H9 (cell line): ENCODE measurements around the gene PTER. TPM values are rescaled to one million over a fixed set of nuclear protein-coding genes. Genes with fewer than 3 reads are reported as not detected.
A peak's percentile ranks its signal among the peaks of the same experiment; 100 is the strongest.

Experiments
- DNase-seq: peaks from one replicate; pipeline ENCODE4 v3.0.0-alpha.2; 2017
- H2AFZ ChIP-seq: one replicate; pipeline ENCODE4 v1.6.1; 2013; ENCODE audit warnings: mild to moderate bottlenecking, low read length, control low read depth, moderate library complexity
- H2AK5ac ChIP-seq: 2 replicates; pipeline ENCODE4 v1.6.1; 2013; ENCODE audit warnings: low read length, control low read depth, mixed read lengths; ENCODE audit not compliant: insufficient read length
- H2BK120ac ChIP-seq: one replicate; pipeline ENCODE4 v1.6.1; 2013; ENCODE audit warnings: low read depth, mild to moderate bottlenecking, low read length, control low read depth, inconsistent platforms; ENCODE audit not compliant: poor library complexity, severe bottlenecking
- H2BK12ac ChIP-seq: 2 replicates; pipeline ENCODE4 v1.6.1; 2013; ENCODE audit warnings: low read length, control low read depth, mixed read lengths, low read depth; ENCODE audit not compliant: insufficient read length
- H2BK15ac ChIP-seq: 2 replicates; pipeline ENCODE4 v1.6.1; 2013; ENCODE audit warnings: low read depth, low read length, control low read depth
- H2BK20ac ChIP-seq: one replicate; pipeline ENCODE4 v1.6.1; 2013; ENCODE audit warnings: low read depth, mild to moderate bottlenecking, low read length, control low read depth, inconsistent platforms; ENCODE audit not compliant: poor library complexity, severe bottlenecking
- H2BK5ac ChIP-seq: 2 replicates; pipeline ENCODE4 v1.6.1; 2013; ENCODE audit warnings: low read length, control low read depth, mixed read lengths; ENCODE audit not compliant: insufficient read length
- H3K14ac ChIP-seq: 2 replicates; pipeline ENCODE4 v1.6.1; 2013; ENCODE audit warnings: low read length, control low read depth; ENCODE audit not compliant: insufficient read depth
- H3K18ac ChIP-seq: 2 replicates; pipeline ENCODE4 v1.6.1; 2013; ENCODE audit warnings: low read depth, mild to moderate bottlenecking, mixed read lengths, low read length, control low read depth; ENCODE audit not compliant: insufficient read length
- H3K23ac ChIP-seq: 2 replicates; pipeline ENCODE4 v1.6.1; 2013; ENCODE audit warnings: low read length, control low read depth, mixed read lengths, low read depth; ENCODE audit not compliant: insufficient read length
- H3K23me2 ChIP-seq: 2 replicates; pipeline ENCODE4 v1.6.1; 2013; ENCODE audit warnings: low read depth, mild to moderate bottlenecking, mixed read lengths, low read length, control low read depth; ENCODE audit not compliant: insufficient read length, poor library complexity, severe bottlenecking
- H3K27ac ChIP-seq: 2 replicates; pipeline ENCODE4 v1.5.1; 2013; ENCODE audit warnings: low read length, control low read depth, mixed read lengths, low read depth; ENCODE audit not compliant: insufficient read length
- H3K27me3 ChIP-seq: 2 replicates; pipeline ENCODE4 v1.6.1; 2013; ENCODE audit warnings: low read length, control low read depth, inconsistent platforms; ENCODE audit not compliant: insufficient read depth
- H3K4ac ChIP-seq: 2 replicates; pipeline ENCODE4 v1.6.1; 2013; ENCODE audit warnings: low read depth, mild to moderate bottlenecking, control low read depth, inconsistent platforms, low read length, moderate library complexity
- H3K4me1 ChIP-seq: 2 replicates; pipeline ENCODE4 v1.6.1; 2013; ENCODE audit warnings: low read length, control low read depth, inconsistent platforms; ENCODE audit not compliant: insufficient read depth
- H3K4me2 ChIP-seq: 2 replicates; pipeline ENCODE4 v1.6.1; 2013; ENCODE audit warnings: low read length, control low read depth, mixed read lengths; ENCODE audit not compliant: insufficient read length, insufficient read depth
- H3K56ac ChIP-seq: 2 replicates; pipeline ENCODE4 v1.6.1; 2013; ENCODE audit warnings: low read depth, mild to moderate bottlenecking, mixed read lengths, low read length, control low read depth; ENCODE audit not compliant: insufficient read length
- H3K79me1 ChIP-seq: 2 replicates; pipeline ENCODE4 v1.6.1; 2013; ENCODE audit warnings: low read depth, mild to moderate bottlenecking, moderate library complexity, low read length, control low read depth, inconsistent platforms; ENCODE audit not compliant: insufficient read depth, poor library complexity, severe bottlenecking
- H3K79me2 ChIP-seq: 2 replicates; pipeline ENCODE4 v1.6.1; 2013; ENCODE audit warnings: low read length, control low read depth, inconsistent platforms; ENCODE audit not compliant: insufficient read depth
- H3K9ac ChIP-seq: 2 replicates; pipeline ENCODE4 v1.6.1; 2013; ENCODE audit warnings: low read length, control low read depth, mixed read lengths; ENCODE audit not compliant: insufficient read length; ENCODE audit errors: extremely low read depth
- H3K9me3 ChIP-seq: one replicate; pipeline ENCODE4 v1.6.1; 2013; ENCODE audit warnings: low read depth, low read length, inconsistent platforms; ENCODE audit not compliant: control insufficient read depth
- H3T11ph ChIP-seq: one replicate; pipeline ENCODE4 v1.6.1; 2013; ENCODE audit warnings: mild to moderate bottlenecking, low read length, control low read depth, inconsistent platforms
- H4K20me1 ChIP-seq: one replicate; pipeline ENCODE4 v1.6.1; 2013; ENCODE audit not compliant: control insufficient read depth, insufficient read length, insufficient read depth
- H4K5ac ChIP-seq: 2 replicates; pipeline ENCODE4 v1.6.1; 2013; ENCODE audit warnings: low read depth, mild to moderate bottlenecking, mixed read lengths, low read length, control low read depth; ENCODE audit not compliant: insufficient read length
- H4K8ac ChIP-seq: replicated peaks from 2 replicates; pipeline ENCODE4 v1.6.1; 2013; ENCODE audit warnings: low read length, control low read depth, mixed read lengths, low read depth; ENCODE audit not compliant: insufficient read length
- H4K91ac ChIP-seq: 2 replicates; pipeline ENCODE4 v1.6.1; 2013; ENCODE audit warnings: low read depth, mild to moderate bottlenecking, moderate library complexity, mixed read lengths, low read length, control low read depth; ENCODE audit not compliant: insufficient read length
- H3K27ac Mint-ChIP-seq, 3 experiments: 2 replicates in 2 of 3; 3 replicates in 1 of 3; pipeline ENCODE4 v1.8.0; 2020 to 2021; ENCODE audit warnings: mixed read lengths in 3 of 3, mild to moderate bottlenecking in 1 of 3, moderate library complexity in 1 of 3
- H3K27me3 Mint-ChIP-seq: 2 replicates; pipeline ENCODE4 v1.8.0; 2021; ENCODE audit warnings: low read depth, mild to moderate bottlenecking, moderate library complexity, mixed read lengths
- H3K36me3 Mint-ChIP-seq, 3 experiments: 2 replicates in 2 of 3; 3 replicates in 1 of 3; pipeline ENCODE4 v1.8.0; 2020 to 2021; ENCODE audit warnings: low read depth in 3 of 3, mixed read lengths in 3 of 3; ENCODE audit not compliant: insufficient read depth in 1 of 3
- H3K4me1 Mint-ChIP-seq, 2 experiments: 2 replicates each; pipeline ENCODE4 v1.8.0; 2020; ENCODE audit warnings: mixed read lengths in 2 of 2
- H3K4me3 Mint-ChIP-seq, 2 experiments: 2 replicates in 1 of 2; 3 replicates in 1 of 2; pipeline ENCODE4 v1.8.0; 2020 to 2021; ENCODE audit warnings: mild to moderate bottlenecking in 2 of 2, mixed read lengths in 2 of 2, moderate library complexity in 1 of 2
- H3K9me3 Mint-ChIP-seq, 2 experiments: 2 replicates in 1 of 2; 3 replicates in 1 of 2; pipeline ENCODE4 v1.8.0; 2020; ENCODE audit warnings: mild to moderate bottlenecking in 2 of 2, mixed read lengths in 2 of 2, moderate library complexity in 1 of 2
- CTCF ChIP-seq: fragments of 200-600 bp; sonication (generic); conservative IDR thresholded peaks from 3 replicates; pipeline ENCODE4 v1.8.0; 2021; ENCODE audit warnings: antibody characterized with exemption, mild to moderate bottlenecking
- whole genome bisulfite sequencing: extraction: QIAGEN DNeasy Blood & Tissue Kit; methylation state at CpG from one replicate; pipeline ENCODE4 v1.1.7; 2013; ENCODE audit warnings: missing lambda C conversion rate, low lambda C conversion rate, mixed read lengths; ENCODE audit not compliant: insufficient read length; ENCODE audit errors: extremely low coverage; 5-methylcytosine and 5-hydroxymethylcytosine counted together
- total RNA-seq: library from RNA; stranded (reverse); gene quantifications from 2 replicates; pipeline ENCODE4 v1.2.1, GENCODE V29; 2021

Gene PTER
- total RNA-seq, 1 experiment from 2014 or later = 10.1 TPM

DNA sequence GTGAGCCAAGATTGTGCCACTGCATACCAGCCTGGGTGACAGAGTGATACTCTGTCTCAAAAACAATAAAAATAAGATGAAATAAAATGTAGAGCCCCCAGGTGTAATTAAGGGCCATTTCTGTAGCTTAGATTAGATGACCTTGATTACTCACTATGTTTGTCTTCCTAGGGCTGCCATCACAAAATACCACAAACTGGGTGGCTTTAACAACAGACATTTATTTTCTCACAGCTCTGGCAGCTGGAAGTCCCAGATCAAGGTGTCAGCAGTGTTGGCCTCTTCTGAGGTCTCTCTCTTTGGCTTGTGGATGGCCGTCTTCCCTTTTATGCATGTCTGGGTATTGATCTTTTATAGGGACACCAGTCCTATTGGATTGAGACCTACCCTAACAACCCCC is 6.1 kb downstream of the PTER start:
- H3K18ac ChIP-seq = no peak overlapping the region
- no peaks in the 10 kb centered on the region for H3K9me3 ChIP-seq
- Mint-ChIP-seq H3K9me3 (no peaks in the 10 kb centered on the region), H3K4me3 (no peak overlapping the region), H3K27ac (peak overlapping the region in 1 of 3 experiments; percentile 38; a peak in 1 of 7 replicates), H3K36me3 (peaks cover 2 to 20% (median 8%) of the 10 kb centered on the region in 3 experiments; a peak in 4 of 7 replicates), H3K27me3 (peaks cover 2% of the 10 kb centered on the region; the same call in 1 of the 2 replicates), H3K4me1 (peaks cover 29 to 30% of the 10 kb centered on the region in 2 experiments)
- no peaks in the 10 kb centered on the region for H3K27me3 ChIP-seq
- no peak overlapping the region for H2AFZ ChIP-seq
- H4K91ac ChIP-seq = no peak overlapping the region
- H4K20me1 ChIP-seq = no peaks in the 10 kb centered on the region
- H3K79me1 ChIP-seq = no peaks in the 10 kb centered on the region
- no peak overlapping the region for H4K8ac ChIP-seq
- TF ChIP-seq CTCF = no peak
- H2BK120ac ChIP-seq = no peak overlapping the region
- H3T11ph ChIP-seq = no peak overlapping the region
- no CpG with 5 or more reads among the region's 1 CpG for WGBS
- H3K4me1 ChIP-seq = peaks cover 6% of the 10 kb centered on the region; the same call in 1 of the 2 replicates
- no peak for DNase-seq
- no peak overlapping the region for H3K23ac ChIP-seq
- no peak overlapping the region for H2BK5ac ChIP-seq
- H2BK12ac ChIP-seq = no peak overlapping the region
- no peak overlapping the region for H2BK15ac ChIP-seq
- no peak overlapping the region for H2AK5ac ChIP-seq
- H3K4me2 ChIP-seq = no peak overlapping the region
- H3K14ac ChIP-seq = no peak overlapping the region
- H3K27ac ChIP-seq = no peak overlapping the region
- no peak overlapping the region for H3K56ac ChIP-seq
- H3K79me2 ChIP-seq = no peaks in the 10 kb centered on the region
- no peak overlapping the region for H4K5ac ChIP-seq
- H3K23me2 ChIP-seq = no peaks in the 10 kb centered on the region
- H2BK20ac ChIP-seq = no peak overlapping the region
- H3K4ac ChIP-seq = no peak overlapping the region
- no peak overlapping the region for H3K9ac ChIP-seq
